Transverse colon (tissue), 4 donors: ENCODE measurements around the gene IL12B.

Experiments used
- CTCF ChIP-seq, 5 experiments: fragments of 200-600 bp in 3 of 5; fragments of 450-650 bp in 2 of 5; sonication (generic) in 3 of 5; IDR thresholded peaks; 1 replicate in 2 of 5; 2 replicates in 3 of 5; pipeline ENCODE4 v1.5.1; 2016 to 2017; ENCODE audit warnings: antibody characterized with exemption in 5 of 5, inconsistent platforms in 3 of 5, mild to moderate bottlenecking in 2 of 5, moderate library complexity in 1 of 5
- POLR2A ChIP-seq: fragments of 450-650 bp; IDR thresholded peaks from one replicate; pipeline ENCODE4 v1.6.1; 2016; ENCODE audit warnings: antibody characterized with exemption, mild to moderate bottlenecking, moderate library complexity
- POLR2AphosphoS5 ChIP-seq, 3 donors: sonication (generic); formaldehyde crosslinking; IDR thresholded peaks; one replicate each; pipeline ENCODE4 v1.6.1; 2016; ENCODE audit warnings: antibody characterized with exemption in 3 of 3

- no peak for TF ChIP-seq CTCF (IDR thresholded peaks at IDR 0.05)
- no peak for TF ChIP-seq POLR2A
- TF ChIP-seq POLR2AphosphoS5 (IDR thresholded peaks at IDR 0.05), result no peak
Measured at GRCh38 chr5:159319832-159320231, 10.5 kb downstream of the IL12B start.
